GM19468 (cell line): ENCODE data around the gene AMH.
"Not testable (repeated sequence)": the region's sequence is repeated elsewhere in the genome, so short reads cannot be mapped to it uniquely, and the experiment has no call there.

Source experiments
- ATAC-seq: cut with Tn5 transposase; IDR thresholded peaks from one replicate; pipeline ENCODE4 v1.9.1; 2021; ENCODE audit warnings: mild to moderate bottlenecking, moderate library complexity, moderate number of reproducible peaks; ENCODE audit not compliant: unreplicated experiment; ENCODE audit errors: extremely low read depth

AMH gene

DNA sequence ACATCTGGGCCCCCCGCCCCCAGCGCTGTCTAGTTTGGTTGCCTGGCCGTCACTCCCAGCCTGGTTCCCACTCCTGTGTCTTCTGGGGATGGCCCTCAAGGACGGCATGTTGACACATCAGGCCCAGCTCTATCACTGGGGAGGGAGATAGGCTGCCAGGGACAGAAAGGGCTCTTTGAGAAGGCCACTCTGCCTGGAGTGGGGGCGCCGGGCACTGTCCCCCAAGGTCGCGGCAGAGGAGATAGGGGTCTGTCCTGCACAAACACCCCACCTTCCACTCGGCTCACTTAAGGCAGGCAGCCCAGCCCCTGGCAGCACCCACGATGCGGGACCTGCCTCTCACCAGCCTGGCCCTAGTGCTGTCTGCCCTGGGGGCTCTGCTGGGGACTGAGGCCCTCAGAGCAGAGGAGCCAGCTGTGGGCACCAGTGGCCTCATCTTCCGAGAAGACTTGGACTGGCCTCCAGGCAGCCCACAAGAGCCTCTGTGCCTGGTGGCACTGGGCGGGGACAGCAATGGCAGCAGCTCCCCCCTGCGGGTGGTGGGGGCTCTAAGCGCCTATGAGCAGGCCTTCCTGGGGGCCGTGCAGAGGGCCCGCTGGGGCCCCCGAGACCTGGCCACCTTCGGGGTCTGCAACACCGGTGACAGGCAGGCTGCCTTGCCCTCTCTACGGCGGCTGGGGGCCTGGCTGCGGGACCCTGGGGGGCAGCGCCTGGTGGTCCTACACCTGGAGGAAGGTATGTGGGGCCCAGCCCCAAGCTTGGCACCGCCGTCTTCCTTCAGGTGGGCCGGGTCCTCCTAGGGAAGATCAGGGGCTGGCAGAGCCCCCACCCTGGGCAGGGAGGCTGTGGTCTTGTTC is at the start of gene AMH:
TSS of gene AMH (plus strand) at position 314 of the 857 bp plus-strand sequence. CDS start at position 324, 10 bp downstream.
- ATAC-seq: no peak

DNA sequence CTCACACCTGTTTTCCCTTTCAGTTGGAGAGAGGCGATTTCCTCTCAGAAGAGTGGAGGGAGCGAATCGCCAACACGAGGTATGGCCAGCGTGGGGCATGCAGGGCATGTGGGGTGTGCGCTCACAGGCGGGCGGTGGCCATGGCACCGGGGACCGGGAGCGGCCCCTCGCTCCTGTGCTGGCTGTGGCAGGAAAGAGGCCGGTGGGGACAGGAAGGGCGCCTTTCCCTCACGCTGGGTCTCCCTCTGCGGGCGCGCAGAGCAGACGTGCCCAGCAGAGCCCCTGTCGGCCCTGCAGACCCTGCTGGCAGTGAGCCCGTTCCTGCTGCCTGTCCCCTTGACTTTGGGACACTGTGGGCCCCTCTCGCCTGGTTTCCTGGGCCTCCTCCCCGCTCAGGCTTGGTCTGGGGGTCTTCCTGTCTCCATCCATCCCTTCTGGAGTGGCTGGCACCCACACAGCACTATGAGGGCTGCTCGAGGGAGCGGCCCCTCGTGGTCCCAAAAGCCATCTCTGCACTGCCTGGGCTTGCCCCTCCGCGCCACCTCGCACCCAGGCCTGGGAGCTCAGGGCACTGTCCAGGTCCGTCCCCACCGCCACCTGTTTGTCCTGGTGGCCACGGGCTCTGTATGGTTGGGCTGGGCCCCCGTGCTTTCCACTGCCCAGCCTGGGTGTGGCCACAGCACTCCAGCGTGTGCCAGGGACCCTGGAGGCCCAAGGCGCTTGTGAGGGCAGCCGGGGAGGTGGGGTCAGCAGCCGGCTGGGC is 49.1 kb upstream of the AMH start:
- no peak for ATAC-seq

DNA sequence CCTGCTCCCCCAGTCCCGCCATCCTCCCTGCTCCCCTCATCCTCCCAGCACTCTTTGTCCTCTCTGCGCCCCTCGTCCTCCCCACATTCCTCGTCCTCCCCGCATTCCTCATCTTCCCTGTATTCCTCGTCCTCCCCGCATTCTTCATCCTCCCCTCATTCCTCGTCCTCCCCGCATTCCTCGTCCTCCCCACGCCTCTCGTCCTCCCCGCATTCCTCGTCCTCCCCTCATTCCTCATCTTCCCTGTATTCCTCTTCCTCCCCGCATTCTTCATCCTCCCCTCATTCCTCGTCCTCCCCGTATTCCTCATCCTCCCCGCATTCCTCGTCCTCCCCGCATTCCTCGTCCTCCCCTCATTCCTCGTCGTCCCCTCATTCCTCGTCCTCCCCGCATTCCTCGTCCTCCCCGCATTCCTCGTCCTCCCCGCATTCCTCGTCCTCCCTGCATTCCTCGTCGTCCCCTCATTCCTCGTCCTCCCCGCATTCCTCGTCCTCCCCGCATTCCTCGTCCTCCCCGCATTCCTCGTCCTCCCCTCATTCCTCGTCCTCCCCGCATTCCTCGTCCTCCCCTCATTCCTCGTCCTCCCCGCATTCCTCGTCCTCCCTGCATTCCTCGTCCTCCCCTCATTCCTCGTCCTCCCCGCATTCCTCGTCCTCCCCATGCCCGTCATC is 48.4 kb upstream of the AMH start:
- not testable (repeated sequence) for ATAC-seq

DNA sequence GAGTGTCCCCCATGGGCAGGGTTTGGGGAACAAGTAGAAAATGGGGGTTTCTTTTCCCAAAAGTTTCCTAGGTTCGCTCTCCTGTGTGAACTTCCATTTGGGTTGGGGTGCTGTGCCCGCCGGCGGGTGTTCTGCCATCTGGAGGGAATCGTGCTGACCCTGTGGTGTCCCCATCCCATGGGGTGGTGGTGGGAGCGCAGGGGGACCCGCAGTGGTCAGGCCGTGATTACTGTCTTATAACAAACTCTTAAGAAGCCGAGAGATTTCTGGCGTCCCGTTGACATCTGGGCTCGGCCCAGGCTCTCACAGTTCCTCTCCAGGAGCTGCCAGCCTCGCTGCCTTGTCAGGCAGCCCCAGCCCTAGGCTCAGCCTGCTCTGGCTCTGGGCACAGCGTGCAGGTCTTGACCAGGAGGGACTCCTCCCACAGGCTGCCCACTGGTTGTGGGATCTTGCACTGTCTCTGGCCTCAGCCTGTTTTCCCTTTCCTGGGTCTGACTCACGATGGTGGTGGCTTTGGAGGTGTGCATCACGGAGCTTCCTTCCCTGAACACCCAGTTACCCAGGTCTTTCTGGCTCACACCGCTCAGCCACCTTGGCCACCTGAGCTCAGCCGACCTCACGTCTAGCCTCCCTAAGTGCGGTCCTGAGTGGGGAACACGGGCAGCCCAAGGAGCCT is 47.5 kb upstream of the AMH start:
- ATAC-seq: no peak

DNA sequence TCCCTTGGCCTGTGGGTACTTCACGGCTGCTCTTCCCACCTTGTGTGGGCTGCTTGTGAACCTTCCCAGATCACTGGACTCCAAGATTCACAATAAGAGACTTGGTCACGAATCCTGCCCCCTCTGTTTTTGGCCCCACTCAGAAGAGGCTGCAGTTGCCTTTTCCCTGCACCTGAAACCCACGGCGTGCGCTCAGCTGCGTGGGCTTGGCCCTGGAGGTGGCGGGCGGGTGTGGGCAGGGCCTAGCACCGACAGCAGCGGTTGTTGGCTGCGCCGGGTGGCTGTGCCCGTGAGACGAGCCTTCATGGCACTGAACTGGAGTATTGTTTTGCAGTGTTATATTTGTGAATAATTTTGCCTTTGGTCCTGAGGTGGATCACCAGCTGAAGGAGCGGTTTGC is 46.8 kb upstream of the AMH start:
- no peak for ATAC-seq

DNA sequence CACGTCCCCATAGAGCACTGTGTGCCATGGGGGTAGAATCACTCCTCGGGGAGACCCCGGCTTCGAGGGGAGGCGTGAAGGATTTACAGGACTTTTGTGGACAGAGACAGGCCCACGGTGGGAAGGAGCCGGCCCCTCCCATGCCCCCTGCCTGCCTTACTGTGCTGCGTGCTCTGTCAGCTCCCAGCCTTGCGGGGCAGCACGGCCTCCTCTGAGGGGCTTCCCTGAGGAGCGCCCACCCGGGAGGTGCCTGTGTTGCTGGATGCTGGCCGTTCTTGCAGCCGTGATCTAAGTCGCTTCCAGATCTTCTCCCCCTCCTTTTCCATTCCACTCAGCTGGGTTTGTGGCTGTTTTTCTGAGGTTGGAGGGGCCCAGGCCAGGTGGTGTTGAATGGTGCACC is 42.1 kb upstream of the AMH start:
- ATAC-seq: no peak

DNA sequence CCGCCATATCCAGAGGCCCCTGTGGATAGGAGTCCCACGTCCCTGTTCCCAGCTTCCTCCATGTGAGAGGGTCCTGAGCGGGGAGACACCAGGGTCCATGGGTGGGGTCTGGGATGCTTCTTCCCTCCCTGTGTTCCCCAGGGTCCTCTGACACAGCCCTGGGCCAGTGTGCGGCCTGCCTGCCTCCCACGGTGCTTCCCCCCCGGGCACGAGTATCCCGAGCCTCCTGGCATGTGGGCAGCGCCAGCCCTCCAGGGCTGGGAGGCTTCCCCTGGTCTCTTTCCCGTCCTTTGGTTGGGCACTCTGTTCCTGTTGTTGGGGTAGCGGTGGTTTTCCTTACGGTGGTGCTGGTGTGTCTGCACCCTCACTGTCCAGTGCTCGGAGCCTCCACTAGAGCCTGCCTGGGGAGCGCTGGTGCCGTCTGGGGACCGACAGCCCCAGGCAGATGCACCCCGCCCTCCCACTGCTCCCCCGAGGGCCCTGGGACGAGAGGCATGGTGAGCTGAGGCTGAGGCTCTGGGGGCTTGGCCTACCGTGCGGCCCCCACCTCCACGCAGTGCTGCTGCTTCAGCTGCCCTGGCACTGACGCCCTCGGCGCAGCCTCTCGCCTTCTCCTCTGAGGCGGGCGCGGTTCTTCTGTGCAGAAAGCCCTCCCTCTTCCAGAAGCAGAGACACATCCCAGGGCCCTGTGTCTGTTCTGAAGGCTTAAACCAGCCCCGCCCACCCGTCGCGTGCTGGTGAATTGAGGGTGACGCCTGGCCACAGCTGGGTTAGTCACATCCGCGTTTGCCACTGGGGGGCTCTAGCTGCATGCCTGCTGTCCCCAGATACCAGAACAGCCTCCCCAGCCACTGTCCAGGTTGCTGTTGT is 40.9 kb upstream of the AMH start:
- ATAC-seq: no peak

DNA sequence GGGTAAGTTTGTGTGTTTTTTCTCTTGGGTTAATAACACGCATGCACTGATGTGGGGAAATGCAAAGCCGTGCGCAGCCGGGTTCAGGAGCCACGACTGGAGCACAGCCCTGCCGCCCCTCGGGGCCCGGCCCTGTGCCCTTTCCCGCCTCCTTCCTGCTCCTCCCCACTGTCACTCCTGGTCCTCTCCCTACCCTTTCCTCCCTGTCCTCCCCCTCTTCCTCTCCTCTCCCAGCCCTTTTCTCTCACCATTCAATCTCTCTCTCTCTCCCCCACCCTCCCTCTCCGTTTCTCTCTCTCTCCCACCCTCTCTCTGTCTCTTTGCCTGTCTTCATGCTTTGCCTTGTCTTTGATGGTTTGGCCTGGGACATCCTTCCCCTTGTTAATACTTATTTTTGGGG is 40.1 kb upstream of the AMH start:
- ATAC-seq: no peak

DNA sequence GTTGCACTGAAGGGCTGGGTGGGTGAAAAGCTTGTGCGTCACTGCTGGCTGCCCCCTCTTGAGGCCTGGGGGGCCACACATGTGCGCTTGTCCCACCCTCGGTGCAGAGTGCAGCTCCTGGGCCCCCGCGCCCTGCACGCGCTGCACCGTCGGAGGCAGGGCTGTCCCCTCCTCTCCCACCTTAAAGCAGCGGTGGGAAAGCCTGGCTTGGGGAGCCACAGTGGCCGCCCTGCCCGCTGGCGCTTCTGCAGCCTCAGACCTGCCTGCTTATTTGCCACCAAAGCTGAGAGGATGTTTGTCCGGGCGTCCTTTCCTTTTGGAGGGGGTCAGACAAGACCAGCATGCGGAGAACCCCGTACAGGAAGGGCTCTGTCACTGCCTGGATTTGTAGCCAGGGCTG is 39.7 kb upstream of the AMH start:
- no peak for ATAC-seq

DNA sequence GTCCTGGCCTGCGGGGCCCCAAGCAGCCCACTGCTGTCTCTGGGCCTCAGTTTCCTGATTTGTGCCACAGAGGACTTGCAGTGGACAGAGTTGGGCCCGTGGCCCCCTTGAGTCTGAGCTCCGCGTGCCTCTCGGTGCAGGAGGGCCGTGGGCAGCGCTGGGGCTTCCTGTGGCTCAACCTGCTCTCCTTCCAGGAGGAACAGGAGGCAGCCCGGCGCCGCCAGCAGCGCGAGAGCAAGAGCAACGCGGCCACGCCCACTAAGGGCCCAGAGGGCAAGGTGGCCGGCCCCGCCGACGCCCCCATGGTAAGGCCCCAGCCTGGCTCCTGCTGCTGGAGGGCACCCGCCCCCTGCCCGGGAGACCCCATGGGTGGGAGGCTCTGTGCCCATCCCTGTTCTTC is 38.9 kb upstream of the AMH start:
- ATAC-seq: no peak

DNA sequence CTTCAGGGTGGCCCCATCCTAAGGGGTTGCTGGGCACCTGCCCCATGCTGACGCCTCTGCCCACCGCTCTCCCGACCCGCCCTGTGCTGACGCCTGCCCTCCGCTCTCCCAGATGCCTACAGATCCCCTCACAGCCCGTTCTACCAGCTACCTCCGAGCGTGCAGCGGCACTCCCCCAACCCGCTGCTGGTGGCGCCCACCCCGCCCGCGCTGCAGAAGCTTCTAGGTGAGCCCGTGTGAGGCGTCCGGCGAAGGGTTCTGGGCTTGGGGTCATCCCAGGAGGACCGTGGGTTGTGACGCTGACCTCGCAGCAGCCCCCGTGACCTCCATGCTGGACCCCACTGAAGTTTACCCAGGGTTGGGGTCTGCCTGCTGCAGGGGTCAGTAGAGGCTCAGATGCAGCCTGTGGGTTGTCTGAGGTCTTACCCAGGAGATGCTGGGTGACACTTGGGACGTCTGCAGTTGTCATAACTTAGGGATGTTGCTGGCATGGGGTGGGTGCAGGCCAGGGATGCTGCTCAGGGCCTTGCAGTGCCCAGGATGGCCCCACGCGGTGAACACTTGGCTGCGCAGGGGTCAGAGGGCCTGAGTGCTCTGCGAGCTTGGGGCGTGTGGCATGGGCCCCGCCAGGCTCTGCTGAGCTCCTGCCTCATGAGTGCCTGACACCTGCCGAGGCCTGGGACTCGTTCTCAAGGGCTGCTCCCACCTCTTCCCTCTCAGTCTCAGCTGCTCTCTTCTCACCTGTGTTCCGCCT is 38.0 kb upstream of the AMH start:
- no peak for ATAC-seq

DNA sequence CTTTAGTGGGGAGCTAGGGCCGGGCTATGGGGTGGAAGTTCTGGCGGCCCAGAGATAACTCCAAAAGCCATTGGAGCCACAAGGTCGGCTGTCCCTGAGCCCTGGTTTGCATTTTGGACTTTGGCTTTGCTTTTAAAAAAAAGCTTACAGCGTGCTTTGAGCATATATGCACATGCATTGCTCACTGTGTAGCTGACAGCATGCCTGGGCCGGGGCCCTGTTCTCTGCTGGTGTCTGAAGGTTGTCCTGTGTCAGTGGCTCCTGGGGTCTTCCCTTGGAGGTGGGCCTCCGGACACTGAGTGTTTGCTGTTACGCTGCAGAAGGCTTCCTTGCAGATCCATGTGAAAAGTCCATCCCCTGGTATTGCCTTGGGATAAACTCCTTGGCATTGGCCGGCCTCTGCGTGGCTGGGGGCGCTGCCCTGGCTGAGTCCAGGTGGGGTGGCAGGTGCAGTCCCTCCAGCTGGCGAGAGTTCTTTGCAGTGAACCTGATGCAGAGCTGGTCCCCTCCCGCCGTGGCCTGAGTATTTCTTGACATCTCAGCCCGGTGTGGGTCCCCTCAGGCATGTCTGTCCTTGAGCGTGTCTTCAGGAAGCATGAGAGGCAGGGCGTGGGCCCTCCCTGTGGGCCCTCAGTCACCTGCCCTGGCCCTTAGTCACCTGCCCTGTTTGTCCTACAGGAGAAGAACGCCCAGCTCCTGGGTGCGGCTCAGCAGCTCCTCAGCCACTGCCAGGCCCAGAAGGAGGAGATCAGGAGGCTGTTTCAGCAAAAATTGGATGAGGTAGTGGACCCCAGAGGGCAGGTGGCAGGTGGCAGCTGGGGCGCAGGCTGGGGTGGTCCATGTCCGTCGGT is 36.0 kb upstream of the AMH start:
- no peak for ATAC-seq

DNA sequence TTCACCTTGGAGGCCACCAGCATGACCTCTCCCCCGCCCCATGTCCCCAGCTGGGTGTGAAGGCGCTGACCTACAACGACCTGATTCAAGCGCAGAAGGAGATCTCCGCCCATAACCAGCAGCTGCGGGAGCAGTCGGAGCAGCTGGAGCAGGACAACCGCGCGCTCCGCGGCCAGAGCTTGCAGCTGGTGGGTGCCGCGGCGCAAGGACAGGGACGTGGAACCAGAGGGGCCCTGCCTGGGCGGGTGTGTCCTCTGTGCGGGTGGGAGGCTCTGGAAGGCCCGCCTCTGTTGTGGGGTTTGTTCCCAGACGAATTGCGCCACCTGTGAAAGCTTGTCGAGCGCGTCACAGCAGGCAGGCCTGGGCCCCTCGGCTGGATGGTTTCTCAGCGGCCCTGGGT is 35.3 kb upstream of the AMH start:
- no peak for ATAC-seq

DNA sequence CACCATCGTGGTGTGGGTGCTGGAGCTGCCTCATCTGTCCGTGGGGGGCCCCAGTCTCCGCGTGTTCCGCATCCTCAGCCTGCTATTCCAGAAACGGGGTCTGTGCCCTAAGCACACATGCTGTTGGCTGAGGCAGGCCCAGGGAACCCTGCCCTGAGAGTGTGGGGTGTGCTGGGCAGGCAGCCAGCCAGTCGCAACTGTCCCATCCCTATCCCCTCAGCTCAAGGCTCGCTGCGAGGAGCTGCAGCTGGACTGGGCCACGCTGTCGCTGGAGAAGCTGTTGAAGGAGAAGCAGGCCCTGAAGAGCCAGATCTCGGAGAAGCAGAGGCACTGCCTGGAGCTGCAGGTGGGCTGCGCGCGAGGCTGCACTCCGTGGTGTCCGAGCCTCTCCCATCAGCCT is 34.9 kb upstream of the AMH start:
- ATAC-seq: no peak

DNA sequence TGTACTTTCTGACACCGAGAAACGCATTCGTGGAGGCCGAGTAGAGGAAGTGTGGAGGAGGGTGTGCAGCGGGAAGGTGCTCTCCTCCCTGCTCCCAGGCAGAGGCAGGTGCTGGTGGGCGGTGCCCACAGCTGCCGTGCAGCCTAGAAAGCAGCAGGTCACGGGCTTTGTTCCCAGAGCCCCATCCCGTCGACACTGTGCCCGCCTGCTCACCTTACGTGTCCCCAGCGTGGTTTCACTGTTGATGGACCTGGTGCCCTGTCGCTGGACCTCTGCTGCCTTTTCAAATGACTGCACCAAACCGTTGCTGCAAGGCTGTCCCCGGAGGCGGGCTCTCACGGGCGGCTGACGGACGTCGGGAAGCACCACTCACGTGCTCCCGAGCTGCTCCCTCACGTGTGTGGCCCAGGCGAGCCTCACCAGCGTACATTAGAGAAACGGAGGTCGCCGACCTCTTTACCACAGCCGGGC is 33.8 kb upstream of the AMH start:
- no peak for ATAC-seq

DNA sequence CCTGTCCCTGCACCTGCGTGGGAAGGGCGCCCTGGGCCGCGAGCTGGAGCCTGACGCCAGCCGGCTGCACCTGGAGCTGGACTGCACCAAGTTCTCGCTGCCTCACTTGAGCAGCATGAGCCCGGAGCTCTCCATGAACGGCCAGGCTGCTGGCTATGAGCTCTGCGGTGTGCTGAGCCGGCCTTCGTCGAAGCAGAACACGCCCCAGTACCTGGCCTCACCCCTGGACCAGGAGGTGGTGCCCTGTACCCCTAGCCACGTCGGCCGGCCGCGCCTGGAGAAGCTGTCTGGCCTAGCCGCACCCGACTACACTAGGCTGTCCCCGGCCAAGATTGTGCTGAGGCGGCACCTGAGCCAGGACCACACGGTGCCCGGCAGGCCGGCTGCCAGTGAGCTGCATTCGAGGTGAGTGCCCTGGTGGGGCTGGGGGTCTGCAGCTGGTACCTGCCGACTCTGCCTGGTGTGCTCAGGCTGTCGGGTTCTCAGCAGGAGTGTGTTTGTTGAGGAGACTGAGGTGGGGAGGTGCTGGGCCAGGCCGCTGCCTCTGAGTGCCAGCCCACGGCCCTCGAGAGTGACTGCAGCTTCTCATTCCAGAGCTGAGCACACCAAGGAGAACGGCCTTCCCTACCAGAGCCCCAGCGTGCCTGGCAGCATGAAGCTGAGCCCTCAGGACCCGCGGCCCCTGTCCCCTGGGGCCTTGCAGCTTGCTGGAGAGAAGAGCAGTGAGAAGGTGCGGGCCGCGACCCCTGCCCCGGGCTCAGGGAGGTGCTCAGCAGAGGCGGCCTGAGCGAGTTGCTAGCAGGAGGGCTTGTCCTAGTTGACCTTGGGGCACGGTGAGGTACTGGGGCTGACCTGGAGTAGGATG is 32.5 kb upstream of the AMH start:
- no peak for ATAC-seq

DNA sequence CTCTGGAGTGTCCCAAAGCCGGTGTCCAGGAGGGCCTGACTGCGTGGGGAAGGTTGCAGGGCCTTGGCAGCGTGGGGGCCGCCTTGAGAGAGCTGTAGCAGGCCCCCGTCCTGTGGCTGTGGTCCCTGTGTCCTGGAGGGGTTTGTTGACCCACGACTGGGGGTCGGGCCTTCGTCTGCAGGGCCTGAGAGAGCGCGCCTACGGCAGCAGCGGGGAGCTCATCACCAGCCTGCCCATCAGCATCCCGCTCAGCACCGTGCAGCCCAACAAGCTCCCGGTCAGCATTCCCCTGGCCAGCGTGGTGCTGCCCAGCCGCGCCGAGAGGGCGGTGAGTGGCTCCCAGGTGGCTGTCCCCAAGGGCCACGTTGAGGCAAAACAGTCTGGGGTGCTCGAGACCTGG is 31.5 kb upstream of the AMH start:
- no peak for ATAC-seq
